Loucy (cell line): Measurements from ENCODE around the gene ZC3H14.

Experiments used
- H2AFZ ChIP-seq: fragments of 200-600 bp; sonication (generic); 2 replicates; pipeline ENCODE4 v1.6.0; 2016; ENCODE audit warnings: antibody characterized with exemption, mild to moderate bottlenecking, low read length, moderate library complexity
- H3F3A ChIP-seq: fragments of 200-600 bp; 2 replicates; pipeline ENCODE4 v1.6.0; 2016; ENCODE audit warnings: antibody characterized with exemption, low read depth, mild to moderate bottlenecking
- H3K27me3 ChIP-seq: fragments of 200-600 bp; sonication (generic); 2 replicates; pipeline ENCODE4 v1.6.1; 2014; ENCODE audit warnings: low read length, mild to moderate bottlenecking; ENCODE audit not compliant: insufficient read depth, poor library complexity, severe bottlenecking
- H3K36me3 ChIP-seq: fragments of 200-600 bp; sonication (generic); 2 replicates; pipeline ENCODE4 v1.6.1; 2016; ENCODE audit warnings: low read length; ENCODE audit not compliant: insufficient read depth
- H3K4me1 ChIP-seq: fragments of 200-600 bp; sonication (generic); 2 replicates; pipeline ENCODE4 v1.5.1; 2014; ENCODE audit warnings: low read length, mild to moderate bottlenecking; ENCODE audit not compliant: insufficient read depth, poor library complexity, severe bottlenecking
- H3K4me2 ChIP-seq: fragments of 200-600 bp; sonication (generic); 2 replicates; pipeline ENCODE4 v1.6.0; 2014; ENCODE audit warnings: antibody characterized with exemption, low read length, low read depth, mild to moderate bottlenecking; ENCODE audit not compliant: poor library complexity, severe bottlenecking
- H3K4me3 ChIP-seq: fragments of 200-600 bp; sonication (generic); 2 replicates; pipeline ENCODE4 v1.5.1; 2014; ENCODE audit warnings: low read length, mild to moderate bottlenecking, mixed read lengths; ENCODE audit not compliant: poor library complexity, severe bottlenecking
- H3K79me2 ChIP-seq: fragments of 200-600 bp; sonication (generic); 2 replicates; pipeline ENCODE4 v1.6.1; 2014; ENCODE audit warnings: low read length; ENCODE audit not compliant: insufficient read depth
- H3K9ac ChIP-seq: fragments of 200-600 bp; sonication (generic); 2 replicates; pipeline ENCODE4 v1.6.0; 2014; ENCODE audit warnings: mild to moderate bottlenecking, low read depth, low read length, moderate library complexity; ENCODE audit not compliant: poor library complexity, severe bottlenecking
- H3K9me2 ChIP-seq: fragments of 200-600 bp; sonication (generic); replicated peaks from 2 replicates; pipeline ENCODE4 v1.6.1; 2016; ENCODE audit warnings: low read depth, low read length, mixed read lengths
- H3K9me3 ChIP-seq: fragments of 200-600 bp; sonication (generic); 2 replicates; pipeline ENCODE4 v1.6.1; 2014; ENCODE audit warnings: mild to moderate bottlenecking, antibody characterized with exemption, low read length, low read depth; ENCODE audit not compliant: insufficient read depth
- H4K20me1 ChIP-seq: fragments of 200-600 bp; sonication (generic); 2 replicates; pipeline ENCODE4 v1.6.0; 2014; ENCODE audit warnings: antibody characterized with exemption, low read length, mild to moderate bottlenecking; ENCODE audit not compliant: insufficient read depth, poor library complexity, severe bottlenecking
- CTCF ChIP-seq: fragments of 200-600 bp; sonication (generic); conservative IDR thresholded peaks from 2 replicates; pipeline ENCODE4 v1.5.1; 2014; ENCODE audit warnings: mild to moderate bottlenecking, antibody characterized with exemption, low read length
- EZH2phosphoT487 ChIP-seq: fragments of 200-600 bp; IDR thresholded peaks from 2 replicates; pipeline ENCODE4 v1.6.1; 2018; ENCODE audit warnings: antibody characterized with exemption, mild to moderate bottlenecking, moderate library complexity, borderline replicate concordance

ZC3H14 gene

DNA sequence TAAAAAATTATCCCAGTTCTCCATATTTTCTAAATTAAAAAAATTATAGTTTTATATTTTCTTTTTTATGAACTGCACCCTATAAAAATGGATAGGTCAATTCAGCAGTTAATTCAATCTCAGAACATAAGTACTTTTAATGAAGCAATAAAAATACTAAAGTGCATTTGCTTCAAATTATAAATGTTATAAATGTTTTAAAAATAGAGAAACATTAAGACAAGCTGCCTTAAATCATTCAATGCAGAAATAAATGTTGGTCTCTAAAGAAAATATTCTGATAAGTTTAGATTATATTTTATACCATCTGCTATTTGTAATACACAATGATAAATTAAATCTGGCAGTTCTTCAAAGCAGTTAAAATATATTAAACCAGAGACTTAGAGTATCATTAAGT is 65.6 kb downstream of the ZC3H14 start:
- H2AFZ ChIP-seq: no peak overlapping the region
- H3K9ac ChIP-seq: no peak overlapping the region
- no peaks in the 10 kb centered on the region for H3K79me2 ChIP-seq
- H3F3A ChIP-seq: no peaks in the 10 kb centered on the region
- no peaks in the 10 kb centered on the region for H3K4me1 ChIP-seq
- TF ChIP-seq CTCF: no peak
- TF ChIP-seq EZH2phosphoT487: no peak
- H3K4me3 ChIP-seq: no peak overlapping the region
- H3K9me2 ChIP-seq: no peaks in the 10 kb centered on the region
- no peak overlapping the region for H3K4me2 ChIP-seq
- H4K20me1 ChIP-seq: no peaks in the 10 kb centered on the region
- H3K9me3 ChIP-seq: no peaks in the 10 kb centered on the region
- no peaks in the 10 kb centered on the region for H3K36me3 ChIP-seq
- peaks cover 5% of the 10 kb centered on the region for H3K27me3 ChIP-seq

- H3K9ac ChIP-seq: no peak overlapping the region
- no peaks in the 10 kb centered on the region for H3K36me3 ChIP-seq
- H3K79me2 ChIP-seq: no peaks in the 10 kb centered on the region
- no peaks in the 10 kb centered on the region for H4K20me1 ChIP-seq
- H2AFZ ChIP-seq: no peak overlapping the region
- no peaks in the 10 kb centered on the region for H3K27me3 ChIP-seq
- no peaks in the 10 kb centered on the region for H3K4me1 ChIP-seq
- no peaks in the 10 kb centered on the region for H3F3A ChIP-seq
- TF ChIP-seq EZH2phosphoT487 (no peak), CTCF (no peak)
- H3K9me3 ChIP-seq: no peaks in the 10 kb centered on the region
- H3K9me2 ChIP-seq: no peaks in the 10 kb centered on the region
- H3K4me2 ChIP-seq: no peak overlapping the region
- H3K4me3 ChIP-seq: no peak overlapping the region
Observed at GRCh38 chr14:88630565-88630964, 67.7 kb downstream of the ZC3H14 start.

GRCh38 chr14:88631091-88631490 is 68.3 kb downstream of the ZC3H14 start:
- no peaks in the 10 kb centered on the region for H3K9me3 ChIP-seq
- TF ChIP-seq EZH2phosphoT487: no peak
- TF ChIP-seq CTCF: no peak
- H2AFZ ChIP-seq: no peak overlapping the region
- no peaks in the 10 kb centered on the region for H3K79me2 ChIP-seq
- H3K4me1 ChIP-seq: no peaks in the 10 kb centered on the region
- no peaks in the 10 kb centered on the region for H4K20me1 ChIP-seq
- H3K27me3 ChIP-seq: no peaks in the 10 kb centered on the region
- H3K36me3 ChIP-seq: no peaks in the 10 kb centered on the region
- H3K4me3 ChIP-seq: no peak overlapping the region
- H3K9me2 ChIP-seq: no peaks in the 10 kb centered on the region
- H3K9ac ChIP-seq: no peak overlapping the region
- H3F3A ChIP-seq: no peaks in the 10 kb centered on the region
- no peak overlapping the region for H3K4me2 ChIP-seq
